ENCODE results near the gene ZNF79.

Gene ZNF79

GRCh38 chr9:127430415-127430814, 6.2 kb downstream of the ZNF79 start:
- no peak for DNase-seq

GRCh38 chr9:127437497-127438264, 13.5 kb downstream of the ZNF79 start:
- no peak for DNase-seq

- DNase-seq, result no peak
Observed at GRCh38 chr9:127438394-127438793, 14.2 kb downstream of the ZNF79 start.

GRCh38 chr9:127444283-127444920, 20.2 kb downstream of the ZNF79 start:
- DNase-seq, result no peak

GRCh38 chr9:127444921-127445850, 21.0 kb downstream of the ZNF79 start:
- no peak for DNase-seq

GRCh38 chr9:127445851-127446712, 21.9 kb downstream of the ZNF79 start:
- DNase-seq, result no peak

GRCh38 chr9:127446713-127447415, 22.7 kb downstream of the ZNF79 start:
- no peak for DNase-seq

- no peak for DNase-seq
Observed at GRCh38 chr9:127447416-127448111, 23.4 kb downstream of the ZNF79 start.

- DNase-seq, result no peak
Observed at GRCh38 chr9:127448112-127448805, 24.1 kb downstream of the ZNF79 start.

GRCh38 chr9:127449332-127449966, 25.3 kb downstream of the ZNF79 start:
- DNase-seq, result no peak

- no peak for DNase-seq
Observed at GRCh38 chr9:127450243-127450760, 26.1 kb downstream of the ZNF79 start.

- peak; percentile 96 for DNase-seq
Observed at GRCh38 chr9:127450830-127451607, 26.8 kb downstream of the ZNF79 start, which contains the start of the genes LRSAM1 and RPL12. TSS of gene LRSAM1 (plus strand) at chr9:127451510. CDS start at chr9:127454528, 3,018 bp downstream. TSS of gene RPL12 (minus strand) at chr9:127451406. CDS start at chr9:127451317, 89 bp downstream.

- no peak for DNase-seq
Observed at GRCh38 chr9:127451608-127451857, 27.4 kb downstream of the ZNF79 start.

- peak; percentile 56 for DNase-seq
Observed at GRCh38 chr9:127451858-127452656, 27.9 kb downstream of the ZNF79 start.

GRCh38 chr9:127452691-127453090, 28.5 kb downstream of the ZNF79 start:
- no peak for DNase-seq

GRCh38 chr9:127455324-127455992, 31.3 kb downstream of the ZNF79 start:
- DNase-seq, result no peak

- DNase-seq, result no peak
Observed at GRCh38 chr9:127457191-127457878, 33.2 kb downstream of the ZNF79 start.

Data from T1000 (cell line).